Cardiac fibroblast (primary cell): Measurements from ENCODE around the gene SMAD7.

Experiments
- DNase-seq, 2 donors: peaks; one replicate each; pipeline versions ENCODE4 v3.0.0 to v3.0.0-alpha.2; 2010; ENCODE audit warnings: low read depth in 2 of 2
- H3K4me3 ChIP-seq, 2 donors: replicated peaks in 1 of 2; 1 replicate in 1 of 2; 2 replicates in 1 of 2; pipeline ENCODE4 v1.5.1; 2011; ENCODE audit warnings: low read depth in 2 of 2, low read length in 2 of 2, mild to moderate bottlenecking in 2 of 2, moderate library complexity in 1 of 2
- CTCF ChIP-seq: IDR thresholded peaks from one replicate; pipeline ENCODE4 v1.5.1; 2011; ENCODE audit warnings: low read depth, mild to moderate bottlenecking, low read length, inconsistent platforms

Gene SMAD7

DNA sequence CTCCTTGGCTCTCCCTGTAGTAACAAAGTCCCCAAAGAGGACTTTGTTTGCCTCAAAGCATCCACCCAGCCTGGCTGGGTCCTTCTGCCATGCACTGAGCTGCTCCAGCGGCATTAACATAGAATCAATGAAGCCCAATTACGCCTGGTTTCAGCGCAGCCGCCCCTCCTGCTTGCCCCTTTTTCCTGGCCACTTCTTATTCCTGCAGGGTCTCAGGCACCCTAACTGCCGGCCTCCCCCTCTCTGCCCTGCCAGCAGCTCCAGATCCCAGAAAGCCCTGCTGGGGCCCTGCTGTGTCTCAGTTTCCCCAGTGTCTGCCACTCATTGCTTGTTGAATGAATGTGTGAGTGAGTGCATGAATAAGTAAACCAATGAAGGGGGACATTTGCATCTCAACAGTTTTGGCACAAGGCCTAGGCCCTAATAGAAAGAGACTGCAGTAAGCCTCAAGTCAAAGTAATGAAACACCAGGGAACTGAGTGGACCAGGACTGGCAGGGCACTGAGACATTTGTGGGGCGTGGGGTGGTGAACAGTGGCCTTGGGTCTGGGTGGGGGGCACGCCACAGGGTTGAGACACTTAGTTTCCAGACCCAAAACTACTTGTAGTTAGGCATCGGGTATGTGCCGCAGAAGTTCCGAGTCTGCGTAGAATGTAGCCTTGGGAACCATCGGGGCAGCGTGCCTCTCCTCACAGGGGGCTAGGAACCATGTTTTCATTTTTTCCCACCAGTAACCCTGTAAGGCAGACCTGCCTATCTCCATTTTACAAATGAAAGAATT lies 60.6 kb downstream of the SMAD7 start:
- no peak for DNase-seq
- no peak for TF ChIP-seq CTCF
- no peak overlapping the region for H3K4me3 ChIP-seq

- H3K4me3 ChIP-seq = no peak overlapping the region
- peak in 1 of 2 donors; percentile 75 for DNase-seq
- no peak for TF ChIP-seq CTCF
Observed at GRCh38 chr18:48889115-48889941, 61.4 kb downstream of the SMAD7 start.

DNA sequence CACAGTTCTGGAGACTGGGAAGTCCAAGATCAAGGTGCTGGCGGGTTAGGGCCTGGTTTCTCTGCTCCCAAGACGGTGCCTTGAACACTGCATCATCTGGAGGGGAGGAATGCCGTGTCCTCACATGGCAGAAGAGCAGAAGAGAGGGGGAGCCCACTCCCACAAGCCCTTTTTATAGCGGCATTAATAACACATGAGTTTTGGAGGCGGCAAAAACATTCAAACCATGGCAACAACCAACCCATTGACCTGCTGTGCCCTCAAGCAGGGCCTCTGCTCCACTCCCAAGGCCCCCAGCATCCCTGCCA lies 62.0 kb downstream of the SMAD7 start:
- no peak for TF ChIP-seq CTCF
- no peak overlapping the region for H3K4me3 ChIP-seq
- no peak for DNase-seq

DNA sequence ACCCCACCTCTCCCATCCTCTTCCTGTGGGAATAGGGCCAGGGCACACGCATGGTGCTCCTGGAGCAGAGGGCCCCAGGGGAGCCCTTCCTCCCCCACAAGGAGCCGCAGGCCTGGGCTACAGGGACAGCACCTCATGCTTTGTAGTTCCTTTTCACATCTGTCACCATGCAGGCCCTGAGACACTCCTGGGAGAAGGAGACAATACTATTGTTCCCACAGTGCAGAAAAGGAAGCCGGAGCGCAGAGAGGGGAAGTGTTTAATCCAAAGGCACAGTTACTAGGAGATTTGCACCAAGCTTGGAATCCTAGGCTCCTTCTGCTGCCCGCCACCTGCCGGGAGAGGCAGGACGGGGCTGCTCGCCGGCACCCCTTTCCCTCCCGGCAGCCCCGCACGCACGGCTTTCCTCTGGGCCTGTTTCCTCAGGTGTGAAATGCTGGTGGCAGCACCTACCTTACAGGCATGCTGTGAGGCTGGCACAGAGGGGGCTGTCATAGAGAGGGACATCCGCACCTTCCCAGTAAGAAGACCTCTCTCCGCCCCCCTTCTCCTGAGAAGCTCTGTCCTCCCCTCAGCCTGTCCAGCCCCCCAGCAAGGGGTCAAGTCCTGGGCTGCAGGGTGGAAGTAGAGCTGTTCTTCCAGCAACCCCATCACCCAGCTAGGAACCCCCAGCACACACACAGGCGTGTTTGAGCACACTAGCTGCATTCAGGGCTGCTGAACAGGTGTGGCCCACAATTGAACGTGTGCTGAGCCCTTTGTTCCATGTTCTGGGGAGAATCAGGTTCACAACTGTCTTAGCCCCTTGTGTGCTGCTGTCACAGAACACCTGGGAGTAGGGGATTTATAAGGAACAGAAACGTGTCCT lies 62.6 kb downstream of the SMAD7 start:
- TF ChIP-seq CTCF = no peak
- H3K4me3 ChIP-seq = no peak overlapping the region
- DNase-seq = no peak

- TF ChIP-seq CTCF = no peak
- no peak overlapping the region for H3K4me3 ChIP-seq
- DNase-seq = no peak
Observed at GRCh38 chr18:48887294-48887904, 63.4 kb downstream of the SMAD7 start.
